Uterus (tissue), 2 donors: Measurements from ENCODE around the gene CPM.

Experiments used
- POLR2A ChIP-seq, 2 donors: fragments of 450-650 bp; IDR thresholded peaks; one replicate each; pipeline ENCODE4 v1.6.1; 2016; ENCODE audit warnings: antibody characterized with exemption in 2 of 2, mild to moderate bottlenecking in 1 of 2, moderate library complexity in 1 of 2
- TF ChIP-seq, protein P1 (sequence below), 4 experiments: fragments of 200-600 bp in 2 of 4; fragments of 450-650 bp in 2 of 4; sonication (generic) in 2 of 4; IDR thresholded peaks; one replicate each; pipeline ENCODE4 v1.5.1; 2016 to 2019; ENCODE audit warnings: antibody characterized with exemption in 4 of 4, mild to moderate bottlenecking in 2 of 4, moderate library complexity in 1 of 4

DNA sequence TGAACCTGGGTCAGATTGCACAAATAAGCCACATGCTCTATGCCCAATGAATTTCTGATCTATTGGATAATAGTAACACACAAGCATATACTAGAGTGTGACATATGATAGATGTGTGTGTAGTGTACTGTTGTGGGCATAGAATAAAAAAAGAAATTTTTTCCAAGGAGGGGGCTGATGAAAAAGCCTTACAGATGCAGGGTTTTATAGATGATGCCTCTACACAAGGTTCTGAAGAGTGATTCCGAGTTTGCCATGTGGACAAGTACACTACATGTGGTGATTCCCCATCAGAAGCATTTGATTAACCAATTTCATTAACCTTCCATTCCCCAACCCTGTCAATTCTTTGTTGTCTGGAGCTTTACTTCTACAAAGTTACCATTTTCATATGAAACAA lies 45.3 kb downstream of the CPM start:
- TF ChIP-seq, protein P1, sequence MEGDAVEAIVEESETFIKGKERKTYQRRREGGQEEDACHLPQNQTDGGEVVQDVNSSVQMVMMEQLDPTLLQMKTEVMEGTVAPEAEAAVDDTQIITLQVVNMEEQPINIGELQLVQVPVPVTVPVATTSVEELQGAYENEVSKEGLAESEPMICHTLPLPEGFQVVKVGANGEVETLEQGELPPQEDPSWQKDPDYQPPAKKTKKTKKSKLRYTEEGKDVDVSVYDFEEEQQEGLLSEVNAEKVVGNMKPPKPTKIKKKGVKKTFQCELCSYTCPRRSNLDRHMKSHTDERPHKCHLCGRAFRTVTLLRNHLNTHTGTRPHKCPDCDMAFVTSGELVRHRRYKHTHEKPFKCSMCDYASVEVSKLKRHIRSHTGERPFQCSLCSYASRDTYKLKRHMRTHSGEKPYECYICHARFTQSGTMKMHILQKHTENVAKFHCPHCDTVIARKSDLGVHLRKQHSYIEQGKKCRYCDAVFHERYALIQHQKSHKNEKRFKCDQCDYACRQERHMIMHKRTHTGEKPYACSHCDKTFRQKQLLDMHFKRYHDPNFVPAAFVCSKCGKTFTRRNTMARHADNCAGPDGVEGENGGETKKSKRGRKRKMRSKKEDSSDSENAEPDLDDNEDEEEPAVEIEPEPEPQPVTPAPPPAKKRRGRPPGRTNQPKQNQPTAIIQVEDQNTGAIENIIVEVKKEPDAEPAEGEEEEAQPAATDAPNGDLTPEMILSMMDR (IDR thresholded peaks at IDR 0.05) = no peak
- TF ChIP-seq POLR2A (IDR thresholded peaks at IDR 0.05) = no peak
